Occipital lobe (tissue), 1 donor: Measurements from ENCODE around the gene ECEL1. TPM values are rescaled to one million over a fixed set of nuclear protein-coding genes. Genes with fewer than 3 reads are reported as not detected.

Source experiments
- total RNA-seq: library from RNA; depleted of rRNA; stranded (reverse); fragments of >200 nt; gene quantifications from one replicate; pipeline ENCODE4 v1.2.3, GENCODE V29; 2014

The ECEL1 gene
- total RNA-seq, 1 donor from 2014 or later, result 1.2 TPM

Other genes with a start within 250 kb of the ECEL1 start
- not detected for gene ALPP, start 109.1 kb downstream of the ECEL1 start, total RNA-seq
- gene ALPG, start 81.0 kb downstream of the ECEL1 start, total RNA-seq, result not detected
- gene ALPI, start 31.7 kb downstream of the ECEL1 start, total RNA-seq, result not detected
- not detected for gene PRSS56, start 32.6 kb upstream of the ECEL1 start, total RNA-seq
- gene CHRND, start 38.3 kb upstream of the ECEL1 start, total RNA-seq, result not detected
- gene CHRNG, start 51.9 kb upstream of the ECEL1 start, total RNA-seq, result 0.16 TPM
- gene TIGD1, start 62.7 kb upstream of the ECEL1 start, total RNA-seq, result 11.2 TPM
- 38.1 TPM for gene EIF4E2, start 62.9 kb upstream of the ECEL1 start, total RNA-seq
- gene EFHD1, start 145.8 kb upstream of the ECEL1 start, total RNA-seq, result 1.1 TPM
- gene GIGYF2, start 209.5 kb upstream of the ECEL1 start, total RNA-seq, result 111 TPM